HCT116 (cell line): Measurements from ENCODE around the gene OR2A42. TPM values are rescaled to one million over a fixed set of nuclear protein-coding genes. Genes with fewer than 3 reads are reported as not detected.
A peak's percentile ranks its signal among the peaks of the same experiment; 100 is the strongest.
"Not testable (repeated sequence)": the region's sequence is repeated elsewhere in the genome, so short reads cannot be mapped to it uniquely, and the experiment has no call there.

Source experiments
- ATAC-seq: fragments of 200-7000 bp; cut with Tn5 transposase; 2 replicates; pipeline ENCODE4 v1.9.1; 2020; ENCODE audit warnings: mild to moderate bottlenecking, moderate library complexity
- BruUV-seq: library from RNA; stranded (reverse); fragments of 400-500 nt; replicated peaks from 2 replicates; lab custom pipeline; 2021; lab: Mats Ljungman, UMichigan
- CTCF ChIA-PET: fragments of 300-600 bp; sonication (Branson Sonifier 250); formaldehyde crosslinking; loops from one replicate; lab custom pipeline; 2021; ENCODE audit warnings: antibody characterized with exemption; lab: Charles Lee
- POLR2A ChIA-PET: fragments of 300-600, 350-600 bp; sonication (Branson Sonifier 250); formaldehyde crosslinking; loops from one replicate; lab custom pipeline; 2021; ENCODE audit warnings: antibody characterized with exemption; lab: Charles Lee
- RAD21 ChIA-PET, 2 experiments: fragments of 300-600 bp; sonication (Branson Sonifier 250); formaldehyde crosslinking; loops; one replicate each; lab custom pipeline; 2023; ENCODE audit warnings: low total read pairs in 2 of 2; ENCODE audit not compliant: uncharacterized antibody in 2 of 2, unreplicated experiment in 2 of 2, low non-redundant PET in 1 of 2; lab: Charles Lee
- DNase-seq: peaks from one replicate; pipeline ENCODE4 v3.0.0-alpha.2; 2010; ENCODE audit warnings: low read depth, low spot score
- H2AFZ ChIP-seq: fragments of 200-600 bp; shearing (Covaris generic), sonication (generic); 2 replicates; pipeline ENCODE4 v1.6.1; 2017; ENCODE audit warnings: low read depth, mixed run types, mixed read lengths, antibody characterized with exemption, low read length; ENCODE audit not compliant: poor library complexity, severe bottlenecking
- H3K27ac ChIP-seq: 2 replicates; pipeline ENCODE4 v1.5.1; 2012; ENCODE audit warnings: low read depth, low read length
- H3K27me3 ChIP-seq: fragments of 200-600 bp; sonication (generic); 2 replicates; pipeline ENCODE4 v1.6.1; 2016; ENCODE audit warnings: mixed run types, low read length, mixed read lengths; ENCODE audit not compliant: insufficient read depth
- H3K36me3 ChIP-seq, 2 experiments: fragments of 200-500 bp in 1 of 2; fragments of 200-600 bp in 1 of 2; sonication (Bioruptor generic) in 1 of 2; sonication (generic) in 1 of 2; 2 replicates each; pipeline versions ENCODE4 v1.5.1 to v1.6.1; 2014 to 2016; ENCODE audit warnings: low read length in 2 of 2, inconsistent platforms in 1 of 2, mixed read lengths in 1 of 2, mixed run types in 1 of 2; ENCODE audit not compliant: insufficient read depth in 2 of 2, control insufficient read depth in 1 of 2
- H3K4me1 ChIP-seq, 2 experiments: fragments of 200-600 bp in 1 of 2; sonication (generic) in 1 of 2; 2 replicates each; pipeline versions ENCODE4 v1.5.1 to v1.6.1; 2012 to 2017; ENCODE audit warnings: low read length in 2 of 2, inconsistent platforms in 1 of 2, mild to moderate bottlenecking in 1 of 2, mixed read lengths in 1 of 2, mixed run types in 1 of 2, moderate library complexity in 1 of 2; ENCODE audit not compliant: insufficient read depth in 2 of 2, control insufficient read depth in 1 of 2
- H3K4me2 ChIP-seq: fragments of 200-600 bp; sonication (generic); 2 replicates; pipeline ENCODE4 v1.6.1; 2017; ENCODE audit warnings: mixed run types, low read length, mixed read lengths
- H3K4me3 ChIP-seq, 2 experiments: fragments of 200-600 bp in 1 of 2; sonication (generic) in 1 of 2; replicated peaks in 1 of 2; 2 replicates each; pipeline ENCODE4 v1.5.1; 2011 to 2016; ENCODE audit warnings: low read length in 2 of 2, control low read depth in 1 of 2, low read depth in 1 of 2, mild to moderate bottlenecking in 1 of 2, mixed read lengths in 1 of 2, mixed run types in 1 of 2
- H3K79me2 ChIP-seq: fragments of 200-600 bp; sonication (generic); 2 replicates; pipeline ENCODE4 v1.6.1; 2017; ENCODE audit warnings: mild to moderate bottlenecking, mixed run types, low read length, moderate library complexity, mixed read lengths; ENCODE audit not compliant: insufficient read depth
- H3K9ac ChIP-seq: fragments of 200-600 bp; sonication (generic); 2 replicates; pipeline ENCODE4 v1.6.1; 2016; ENCODE audit warnings: low read length, mixed read lengths
- H3K9me2 ChIP-seq: fragments of 200-600 bp; sonication (generic), shearing (Covaris generic); 2 replicates; pipeline ENCODE4 v1.6.1; 2017; ENCODE audit warnings: mixed run types, mild to moderate bottlenecking, moderate library complexity; ENCODE audit not compliant: insufficient read depth
- H3K9me3 ChIP-seq, 2 experiments: fragments of 200-500 bp in 1 of 2; fragments of 200-600 bp in 1 of 2; sonication (Bioruptor generic) in 1 of 2; sonication (generic) in 1 of 2; 2 replicates each; pipeline ENCODE4 v1.6.1; 2014 to 2017; ENCODE audit warnings: low read length in 2 of 2, mixed read lengths in 2 of 2, inconsistent platforms in 1 of 2, low read depth in 1 of 2, mild to moderate bottlenecking in 1 of 2, mixed run types in 1 of 2, moderate library complexity in 1 of 2; ENCODE audit not compliant: control insufficient read depth in 1 of 2, insufficient read depth in 1 of 2
- H4K20me1 ChIP-seq: fragments of 200-600 bp; sonication (generic), shearing (Covaris generic); 2 replicates; pipeline ENCODE4 v1.6.1; 2017; ENCODE audit warnings: mixed run types, mild to moderate bottlenecking, moderate library complexity; ENCODE audit not compliant: insufficient read depth
- intact Hi-C: fragments of 100-400 bp; cut with micrococcal nuclease; formaldehyde crosslinking; loops from 2 replicates; pipeline ENCODE4 v1.10.0; 2022
- total RNA-seq: library from RNA; stranded (reverse); gene quantifications from one replicate; pipeline ENCODE4 v1.2.1, GENCODE V29; 2021; ENCODE audit not compliant: unreplicated experiment

OR2A42 gene
- total RNA-seq, 1 experiment from 2014 or later = not detected

DNA sequence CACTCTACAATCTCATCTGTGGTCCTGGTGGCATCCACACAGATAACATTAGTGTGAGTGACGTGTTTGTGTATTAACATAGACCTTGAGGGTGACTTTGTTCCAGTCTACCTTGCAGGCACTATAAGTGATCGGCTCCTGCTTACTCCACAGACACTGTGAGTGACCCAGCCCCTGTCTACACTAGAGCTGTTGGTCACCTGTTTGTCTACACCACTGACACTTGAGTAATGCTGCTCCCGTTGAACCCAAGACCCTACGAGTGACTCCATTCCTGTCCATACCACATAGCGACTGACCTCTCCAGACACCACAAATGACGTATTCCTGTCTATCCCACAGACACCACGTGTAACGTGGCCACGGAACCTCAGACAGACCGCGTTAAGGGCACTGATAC, 45.6 kb downstream of the OR2A42 start:
- H2AFZ ChIP-seq, intact Hi-C loops, H4K20me1 ChIP-seq, POLR2A ChIA-PET, H3K79me2 ChIP-seq, H3K27me3 ChIP-seq, H3K9ac ChIP-seq, H3K27ac ChIP-seq, H3K36me3 ChIP-seq, DNase-seq, BruUV-seq, H3K4me1 ChIP-seq, H3K9me3 ChIP-seq, ATAC-seq, H3K4me2 ChIP-seq, H3K9me2 ChIP-seq, RAD21 ChIA-PET, H3K4me3 ChIP-seq, CTCF ChIA-PET: not testable (repeated sequence)

DNA sequence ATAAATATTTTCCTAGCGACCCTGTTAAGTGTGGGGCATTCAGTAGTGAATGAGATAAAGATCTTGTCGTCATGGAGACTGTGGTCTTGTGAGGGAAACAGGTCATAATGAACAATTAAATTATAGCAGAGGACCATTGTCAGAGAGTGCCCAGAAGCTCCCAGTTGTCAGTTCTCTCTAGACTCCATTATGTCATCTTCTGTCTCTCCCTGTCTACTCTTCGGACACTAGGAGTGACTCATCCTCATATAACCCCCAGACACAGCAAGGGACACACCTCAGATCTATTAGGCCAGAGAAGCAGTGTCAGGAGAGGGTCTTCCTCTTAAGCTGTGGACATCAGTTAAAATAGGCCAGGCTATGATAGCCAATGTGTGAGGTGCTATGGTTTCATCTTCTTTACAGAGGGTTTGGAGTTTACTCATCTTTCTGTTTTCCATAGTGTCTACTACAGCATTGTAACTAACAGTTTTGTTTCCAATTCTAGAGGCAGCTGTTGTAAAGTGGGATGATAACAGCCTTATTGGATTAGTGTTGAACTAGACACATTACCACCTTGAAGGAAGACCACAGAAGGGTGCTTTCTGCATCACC, 50.7 kb downstream of the OR2A42 start:
- H3K27me3 ChIP-seq, H3K9ac ChIP-seq, BruUV-seq, H3K9me3 ChIP-seq, H3K4me2 ChIP-seq, H2AFZ ChIP-seq, H3K4me3 ChIP-seq, intact Hi-C loops, CTCF ChIA-PET, RAD21 ChIA-PET, H3K9me2 ChIP-seq, H4K20me1 ChIP-seq, DNase-seq, H3K79me2 ChIP-seq, H3K4me1 ChIP-seq, POLR2A ChIA-PET, H3K36me3 ChIP-seq, H3K27ac ChIP-seq: not testable (repeated sequence)
- 0 out of 2 replicates have a peak, but pooled peaks have one; percentile 34 for ATAC-seq

DNA sequence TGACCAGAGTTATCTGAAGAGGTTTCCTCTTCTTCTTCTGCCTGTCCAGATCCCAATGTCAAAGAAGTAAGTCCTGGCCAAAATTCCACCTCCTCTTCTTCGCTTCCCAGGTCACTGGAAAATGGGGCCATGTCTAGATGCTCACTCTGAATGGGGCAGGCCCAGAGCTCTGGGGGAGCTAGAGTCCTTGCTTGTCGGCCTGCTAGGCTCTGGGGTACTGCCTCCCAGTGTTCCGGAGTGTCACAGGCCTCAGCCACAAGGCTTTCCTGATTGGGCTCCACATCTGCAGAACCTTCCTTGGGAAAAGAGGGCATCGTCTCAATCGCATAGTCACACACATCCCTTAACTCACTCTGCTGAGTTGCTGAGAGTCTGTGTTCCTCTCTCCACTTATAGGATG, 51.6 kb downstream of the OR2A42 start:
- H3K9ac ChIP-seq, H3K4me2 ChIP-seq, H3K27ac ChIP-seq, CTCF ChIA-PET, BruUV-seq, H3K4me1 ChIP-seq, H3K79me2 ChIP-seq, intact Hi-C loops, H3K4me3 ChIP-seq, H4K20me1 ChIP-seq, H3K9me3 ChIP-seq, H3K36me3 ChIP-seq, ATAC-seq, RAD21 ChIA-PET, POLR2A ChIA-PET, H3K9me2 ChIP-seq, H2AFZ ChIP-seq, DNase-seq, H3K27me3 ChIP-seq: not testable (repeated sequence)

DNA sequence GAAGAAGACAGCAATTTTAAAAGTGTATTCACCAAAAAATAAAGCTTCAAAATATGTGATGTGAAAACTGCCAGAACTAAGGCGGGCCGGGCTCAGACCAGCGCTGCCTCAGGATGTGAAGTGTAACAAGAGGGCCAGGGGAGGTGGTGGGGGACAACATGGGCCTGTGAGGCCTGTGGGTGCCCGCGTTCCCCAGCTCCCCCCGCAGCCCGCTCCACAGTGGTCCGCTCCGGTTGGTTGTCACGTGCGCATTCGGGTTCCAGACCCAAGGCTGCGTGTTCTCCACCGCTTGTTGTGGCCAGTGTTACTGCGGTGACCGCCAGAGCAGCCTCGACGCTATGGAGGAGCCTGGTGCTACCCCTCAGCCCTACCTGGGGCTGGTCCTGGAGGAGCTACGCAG, 56.2 kb downstream of the OR2A42 start, which contains the start of gene CTAGE4:
TSS of gene CTAGE4 (plus strand) at position 301 of the 400 bp plus-strand sequence. CDS start at position 339, 38 bp downstream.
- POLR2A ChIA-PET, H4K20me1 ChIP-seq, H2AFZ ChIP-seq, DNase-seq, ATAC-seq, BruUV-seq, RAD21 ChIA-PET, H3K9ac ChIP-seq, H3K4me3 ChIP-seq, intact Hi-C loops, H3K4me1 ChIP-seq, CTCF ChIA-PET, H3K9me2 ChIP-seq, H3K36me3 ChIP-seq, H3K79me2 ChIP-seq, H3K27me3 ChIP-seq, H3K9me3 ChIP-seq, H3K27ac ChIP-seq, H3K4me2 ChIP-seq: not testable (repeated sequence)
